ENCODE results near the gene SLC38A4.

The SLC38A4 gene

GRCh38 chr12:46773586-46774321 is 52.0 kb downstream of the SLC38A4 start:
- no peak for TF ChIP-seq CTCF (IDR thresholded peaks at IDR 0.05; ENCODE audit: low read depth, low read length, missing control alignments)
- H3K4me3 ChIP-seq (ENCODE audit: low read depth, low read length) = no peak overlapping the region
- no peak for DNase-seq (ENCODE audit: low read depth)

GRCh38 chr12:46771268-46771827 is 54.4 kb downstream of the SLC38A4 start:
- DNase-seq (ENCODE audit: low read depth) = no peak
- no peak overlapping the region for H3K4me3 ChIP-seq (ENCODE audit: low read depth, low read length)
- no peak for TF ChIP-seq CTCF (IDR thresholded peaks at IDR 0.05; ENCODE audit: low read depth, low read length, missing control alignments)

- TF ChIP-seq CTCF (IDR thresholded peaks at IDR 0.05; ENCODE audit: low read depth, low read length, missing control alignments) = no peak
- no peak for DNase-seq (ENCODE audit: low read depth)
- H3K4me3 ChIP-seq (ENCODE audit: low read depth, low read length) = no peak overlapping the region
These were observed 55.2 kb downstream of the SLC38A4 start for GRCh38 chr12:46770501-46771183.

- DNase-seq (ENCODE audit: low read depth) = no peak
- TF ChIP-seq CTCF (IDR thresholded peaks at IDR 0.05; ENCODE audit: low read depth, low read length, missing control alignments) = no peak
- H3K4me3 ChIP-seq (ENCODE audit: low read depth, low read length) = no peak overlapping the region
These were observed 61.8 kb downstream of the SLC38A4 start for GRCh38 chr12:46764005-46764404.

GRCh38 chr12:46763230-46763629 is 62.6 kb downstream of the SLC38A4 start:
- DNase-seq (ENCODE audit: low read depth) = no peak
- no peak for TF ChIP-seq CTCF (IDR thresholded peaks at IDR 0.05; ENCODE audit: low read depth, low read length, missing control alignments)
- no peak overlapping the region for H3K4me3 ChIP-seq (ENCODE audit: low read depth, low read length)

- no peak overlapping the region for H3K4me3 ChIP-seq (ENCODE audit: low read depth, low read length)
- TF ChIP-seq CTCF (IDR thresholded peaks at IDR 0.05; ENCODE audit: low read depth, low read length, missing control alignments) = no peak
- DNase-seq (ENCODE audit: low read depth) = no peak
These were observed 71.2 kb downstream of the SLC38A4 start for GRCh38 chr12:46754550-46754949.
